Activated CD8-positive, alpha-beta memory T cell treated with anti-CD3 and anti-CD28 coated beads, Interleukin-2, amount 50 U/mL, for 1 hour (primary cell): ENCODE data around the gene RAB11B.
"Not testable (repeated sequence)": the region's sequence is repeated elsewhere in the genome, so short reads cannot be mapped to it uniquely, and the experiment has no call there.

Experiments used
- DNase-seq: peaks from one replicate; pipeline ENCODE4 v3.0.0-alpha.2; 2020; ENCODE audit errors: extremely low read depth

Gene RAB11B

DNA sequence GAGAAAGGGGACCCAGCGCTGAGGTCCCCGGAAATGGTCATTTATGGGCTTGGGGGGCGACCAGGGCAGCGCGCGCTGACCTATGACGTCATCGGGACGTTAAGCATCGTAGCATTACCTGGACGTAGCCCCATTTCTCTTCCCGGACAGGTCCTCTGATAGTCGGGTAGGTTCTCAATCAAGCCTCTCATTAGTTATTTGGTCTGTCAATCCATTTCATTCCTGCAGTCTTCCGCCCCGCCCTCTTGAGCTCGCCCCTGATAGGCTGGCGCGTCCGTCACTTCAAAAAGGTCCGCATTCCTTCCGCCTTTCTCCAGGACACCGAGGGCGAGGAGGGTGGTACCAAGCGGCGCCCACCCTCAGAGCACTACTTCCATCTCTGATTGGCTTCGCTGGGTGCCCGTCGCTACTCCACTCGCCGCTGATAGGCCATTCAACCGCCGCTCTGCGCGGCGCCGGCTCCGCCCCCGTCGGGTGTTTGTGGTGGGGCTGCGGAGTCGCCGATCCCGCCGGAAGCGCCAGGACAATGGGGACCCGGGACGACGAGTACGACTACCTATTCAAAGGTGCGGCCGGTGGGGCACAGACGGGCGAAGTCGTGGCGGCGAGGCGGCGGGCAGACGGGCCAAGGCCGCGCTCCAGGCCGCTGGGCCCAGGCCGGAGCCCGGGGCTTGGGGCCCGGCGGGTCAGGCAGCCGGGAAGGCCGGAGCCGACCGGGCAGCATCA, at the start of gene RAB11B:
Gene RAB11B, plus strand, starts transcription at position 470 of the 726 bp plus-strand sequence. Its CDS starts 57 bp downstream, at position 527.
- DNase-seq = peak; percentile 97

- not testable (repeated sequence) for DNase-seq
Observed at GRCh38 chr19:8341504-8341903, 48.7 kb upstream of the RAB11B start.

DNA sequence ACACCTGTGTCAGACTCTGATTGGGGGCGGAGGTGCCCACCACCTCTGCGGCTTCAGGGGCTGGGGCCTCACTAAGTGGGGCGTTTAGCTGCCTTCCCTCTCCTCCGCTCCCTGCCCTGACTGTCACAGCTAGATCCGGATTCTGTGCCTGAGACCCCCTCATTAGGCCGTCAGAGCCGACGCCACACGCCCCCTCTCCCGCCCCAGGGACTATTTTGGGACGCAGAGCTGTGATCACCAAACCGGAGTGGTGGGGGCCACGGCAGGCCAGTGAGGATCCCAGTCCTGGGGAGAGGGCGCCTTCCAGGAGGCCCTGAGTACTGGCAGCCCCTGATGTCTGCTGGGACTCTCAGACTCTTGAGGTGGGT, 47.9 kb upstream of the RAB11B start:
- DNase-seq = no peak

DNA sequence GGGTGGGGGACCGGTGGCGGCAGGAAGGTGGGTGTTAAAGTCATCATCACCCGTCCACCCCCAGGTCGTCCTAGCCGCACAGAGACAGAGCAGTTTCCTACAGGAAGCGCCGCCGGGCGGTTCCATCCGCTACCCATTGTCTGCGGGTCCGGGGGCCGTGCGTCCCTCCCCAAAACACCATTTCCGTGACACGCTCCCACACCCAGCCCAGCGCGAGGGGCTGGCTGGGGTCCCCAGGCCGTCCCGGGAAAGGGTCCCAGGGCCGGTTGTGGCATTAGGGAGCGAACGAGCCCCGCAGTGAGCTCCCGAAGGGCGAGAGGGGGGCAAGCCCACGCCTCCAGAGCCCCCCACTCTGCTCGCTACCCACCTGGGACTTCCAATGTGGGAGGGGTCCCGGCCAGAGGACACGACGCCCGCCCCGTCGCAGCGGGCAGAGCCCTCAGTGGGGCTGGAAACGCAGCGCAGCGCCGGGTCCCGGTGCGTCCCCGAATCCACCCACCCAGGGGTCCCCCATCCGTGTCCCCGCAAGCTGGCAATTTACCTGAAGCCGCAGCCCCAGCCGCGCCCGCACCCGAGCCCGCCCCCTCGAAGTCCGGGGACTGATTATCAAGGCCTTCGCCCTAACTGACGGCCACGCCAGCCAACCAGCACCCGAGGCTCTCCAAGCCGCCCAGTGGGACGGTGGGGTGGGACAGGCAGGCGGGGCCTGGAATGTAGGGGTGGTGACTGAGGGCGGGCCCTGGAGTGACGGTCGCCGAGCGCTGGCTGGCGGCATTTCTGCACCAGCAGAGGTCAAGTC, 47.3 kb upstream of the RAB11B start, which contains the start of gene KANK3:
Gene KANK3, minus strand, starts transcription at position 579 of the 799 bp plus-strand sequence. CDS start 5,434 bp downstream, outside the sequence.
- DNase-seq = peak; percentile 85

DNA sequence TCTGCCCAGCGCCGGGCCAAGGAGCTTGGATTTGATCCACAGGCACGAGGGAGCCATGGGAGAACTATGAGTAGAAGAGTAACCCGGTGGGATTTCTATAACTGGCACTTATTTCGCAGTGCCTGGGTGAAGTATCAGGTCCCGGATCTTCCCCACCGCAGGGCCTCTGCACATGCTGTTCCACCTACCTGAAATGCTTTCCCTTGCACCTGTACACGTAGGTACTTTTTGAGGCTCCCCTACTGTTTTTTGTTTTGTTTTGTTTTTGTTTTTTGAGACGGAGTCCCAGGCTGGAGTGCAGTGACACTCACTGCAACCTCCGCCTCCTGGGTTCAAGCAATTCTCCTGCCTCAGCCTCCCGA, 46.7 kb upstream of the RAB11B start:
- DNase-seq = no peak

GRCh38 chr19:8349629-8350372, 40.4 kb upstream of the RAB11B start:
- DNase-seq = not testable (repeated sequence)

GRCh38 chr19:8352134-8352827, 37.9 kb upstream of the RAB11B start:
- no peak for DNase-seq

- DNase-seq = not testable (repeated sequence)
Observed at GRCh38 chr19:8352845-8353244, 37.3 kb upstream of the RAB11B start.

DNA sequence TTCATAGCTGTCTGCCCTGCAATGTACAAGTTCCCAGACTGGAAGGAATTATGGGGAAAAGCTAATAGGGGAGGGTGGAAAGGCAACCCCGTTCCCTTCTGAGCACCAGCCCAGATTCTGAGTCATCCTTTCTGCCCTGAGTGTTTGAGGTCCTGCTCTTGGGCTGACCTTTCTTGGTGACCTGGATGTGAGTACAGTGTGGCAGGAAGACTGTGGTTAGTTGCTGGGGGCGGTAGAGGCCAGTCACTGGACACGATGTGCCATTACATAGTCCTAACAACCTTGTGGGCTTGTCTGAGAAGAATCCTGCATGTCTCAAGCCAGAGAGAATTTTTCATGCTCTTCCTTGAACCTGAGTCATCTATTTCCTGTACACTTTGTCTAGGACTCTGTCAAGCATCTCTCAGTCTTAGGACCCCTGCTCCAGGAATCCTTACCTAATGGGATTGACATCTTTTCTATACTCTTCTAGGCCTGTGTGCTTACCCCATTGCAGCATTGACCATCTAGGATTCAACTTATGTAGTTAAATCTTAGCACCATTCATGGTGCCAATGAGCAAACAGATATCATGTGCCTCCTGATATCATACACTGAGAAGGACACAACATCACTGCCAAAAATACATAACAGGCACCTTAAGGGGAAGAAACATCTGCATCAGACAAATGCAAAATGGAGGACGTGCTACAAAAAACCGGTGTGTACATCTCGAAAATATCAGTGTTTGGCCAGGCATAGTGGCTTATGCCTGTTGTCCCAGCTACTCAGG, 34.3 kb upstream of the RAB11B start:
- no peak for DNase-seq

DNA sequence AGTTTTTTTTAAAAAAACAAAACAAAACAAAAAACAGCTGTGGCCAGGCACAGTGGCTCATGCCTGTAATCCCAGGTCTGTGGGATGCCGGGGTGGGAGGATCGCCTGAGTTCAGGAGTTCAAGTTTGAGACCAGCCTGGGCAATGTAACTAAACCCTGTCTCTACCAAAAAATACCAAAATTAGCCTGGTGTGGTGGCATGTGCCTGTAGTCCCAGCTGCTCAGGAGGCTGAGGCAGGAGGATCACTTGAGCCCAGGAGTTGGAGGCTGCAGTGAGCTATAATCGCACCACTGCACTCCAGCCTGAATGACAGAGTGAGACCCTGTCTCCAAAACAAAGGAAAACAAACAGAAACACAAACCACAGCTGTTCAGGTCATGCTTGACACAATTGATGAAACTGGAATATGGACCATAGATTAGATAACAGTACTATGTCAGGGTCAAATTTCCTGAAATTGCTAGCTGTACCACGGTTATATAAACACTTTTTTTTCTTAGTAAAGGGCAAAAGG, 33.1 kb upstream of the RAB11B start:
- no peak for DNase-seq

DNA sequence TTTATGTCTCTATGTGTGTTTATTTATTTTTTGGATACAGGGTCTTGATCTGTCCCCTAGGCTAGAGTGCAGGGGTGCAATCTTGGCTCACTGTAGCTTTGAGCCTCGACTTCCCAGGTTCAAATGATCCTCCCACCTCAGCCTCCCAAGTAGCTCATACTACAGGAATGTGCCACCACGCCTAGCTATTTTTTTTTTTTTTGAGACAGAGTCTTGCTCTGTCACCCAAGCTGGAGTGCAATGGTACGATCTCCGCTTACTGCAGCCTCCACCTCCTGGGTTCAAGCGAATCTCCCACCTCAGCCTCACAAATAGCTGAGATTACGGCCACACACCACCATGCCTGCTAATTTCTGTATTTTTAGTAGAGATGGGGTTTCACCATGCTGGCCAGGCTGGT, 31.2 kb upstream of the RAB11B start:
- no peak for DNase-seq

DNA sequence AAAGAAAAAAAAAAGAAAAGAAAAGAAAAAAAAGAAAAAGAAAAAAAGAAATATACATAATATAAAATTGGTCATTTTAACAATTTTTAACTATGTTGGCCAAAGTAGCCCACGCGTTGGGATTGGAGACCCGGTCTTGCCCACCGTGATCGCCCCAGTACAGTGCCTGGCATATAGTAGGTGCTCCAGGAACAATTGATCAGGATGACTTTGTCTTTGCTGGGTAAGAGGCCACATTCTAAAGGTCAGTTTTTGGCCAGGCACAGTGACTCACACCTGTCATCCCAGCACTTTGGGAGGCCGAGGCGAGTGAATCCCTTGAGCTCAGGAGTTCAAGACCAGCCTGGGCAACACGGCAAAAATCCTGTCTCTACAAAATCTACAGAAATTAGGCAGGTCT, 30.0 kb upstream of the RAB11B start:
- no peak for DNase-seq

- no peak for DNase-seq
Observed at GRCh38 chr19:8361921-8362793, 28.0 kb upstream of the RAB11B start.

- DNase-seq = no peak
Observed at GRCh38 chr19:8363803-8364771, 26.1 kb upstream of the RAB11B start, which contains the start of gene ANGPTL4. Gene ANGPTL4 (plus strand): TSS chr19:8364155. CDS start chr19:8364322, 167 bp downstream.

DNA sequence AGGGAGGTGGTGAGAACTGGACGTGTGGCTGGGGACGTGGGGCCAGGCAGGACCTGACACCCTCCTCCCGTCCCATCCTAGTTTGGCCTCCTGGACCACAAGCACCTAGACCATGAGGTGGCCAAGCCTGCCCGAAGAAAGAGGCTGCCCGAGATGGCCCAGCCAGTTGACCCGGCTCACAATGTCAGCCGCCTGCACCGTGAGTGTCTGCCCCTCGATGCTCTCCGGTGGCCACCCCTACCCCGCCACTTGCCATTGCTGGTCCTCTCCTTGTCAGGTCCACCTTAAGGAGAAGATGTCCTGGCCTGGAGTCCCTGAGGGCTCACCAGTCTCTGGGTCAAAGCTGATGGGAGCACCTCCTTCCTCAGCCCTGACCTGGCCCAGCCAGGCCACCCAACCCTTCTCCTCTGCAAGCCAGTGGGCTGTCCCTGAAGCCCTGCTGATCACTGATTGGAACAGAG, 24.0 kb upstream of the RAB11B start:
- no peak for DNase-seq

GRCh38 chr19:8366961-8367326, 23.2 kb upstream of the RAB11B start:
- DNase-seq = no peak

DNA sequence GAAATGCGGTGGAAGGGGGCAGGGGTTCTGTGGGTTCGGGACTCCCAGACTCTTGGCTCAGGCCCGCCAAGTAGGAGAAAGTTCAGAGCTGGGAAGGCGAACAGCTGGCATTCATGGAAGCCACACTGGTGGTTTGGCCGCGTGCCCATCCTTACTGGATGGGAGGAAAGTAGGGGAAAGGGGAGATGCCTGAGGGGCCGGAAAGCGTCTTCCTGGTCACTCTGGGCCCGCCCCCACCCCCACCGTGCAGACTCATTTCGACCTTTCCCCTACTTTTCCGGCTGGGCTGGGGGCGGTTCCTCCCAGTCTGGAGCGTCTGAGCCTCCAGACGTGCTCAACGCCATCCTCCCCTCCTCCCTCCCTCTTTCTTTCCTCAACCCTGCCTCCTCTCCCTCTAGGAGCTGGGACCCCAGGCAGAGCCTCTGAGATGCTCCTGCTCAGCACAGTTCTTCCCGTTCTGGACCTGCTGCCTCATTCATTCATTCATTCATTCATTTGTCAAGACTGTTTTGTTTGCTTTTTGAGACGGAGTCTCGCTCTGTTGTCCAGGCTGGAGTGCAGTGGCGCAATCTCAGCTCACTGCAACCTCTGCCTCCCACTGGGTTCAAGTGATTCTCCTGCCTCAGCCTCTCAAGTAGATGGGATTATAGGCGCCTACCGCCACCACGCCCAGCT, 22.7 kb upstream of the RAB11B start:
- no peak for DNase-seq
